IMR-90 (cell line): ENCODE measurements around the gene SHC2. TPM values are rescaled to one million over a fixed set of nuclear protein-coding genes. Genes with fewer than 3 reads are reported as not detected.

Source experiments
- ATAC-seq: fragments of 200-7000 bp; cut with Tn5 transposase; 2 replicates; pipeline ENCODE4 v1.9.1; 2020; ENCODE audit warnings: low read depth, mild to moderate bottlenecking, moderate library complexity
- BruUV-seq: library from RNA; stranded (reverse); fragments of 400-500 nt; replicated peaks from 2 replicates; lab custom pipeline; 2021; lab: Mats Ljungman, UMichigan
- CTCF ChIA-PET: fragments of 300-600 bp; formaldehyde crosslinking; extraction: SDS; loops from one replicate; lab custom pipeline; 2021; ENCODE audit warnings: antibody characterized with exemption; lab: Yijun Ruan, JAX
- POLR2A ChIA-PET: fragments of 300-600 bp; sonication (Branson Sonifier 250); formaldehyde crosslinking; loops from one replicate; lab custom pipeline; 2022; ENCODE audit warnings: antibody characterized with exemption; ENCODE audit not compliant: unreplicated experiment; lab: Charles Lee
- DNase-seq: peaks from one replicate; pipeline ENCODE4 v3.0.0; 2013
- H2AFZ ChIP-seq: replicated peaks from 2 replicates; pipeline ENCODE3; 2013; ENCODE audit warnings: low read length, mild to moderate bottlenecking; ENCODE audit not compliant: poor library complexity
- H2AK5ac ChIP-seq: 2 replicates; pipeline ENCODE4 v1.6.1; 2013; ENCODE audit warnings: low read depth, low read length, inconsistent platforms
- H2AK9ac ChIP-seq: replicated peaks from 2 replicates; pipeline ENCODE3; 2013; ENCODE audit warnings: mild to moderate bottlenecking, low read depth, low read length, moderate library complexity; ENCODE audit not compliant: poor library complexity
- H2BK120ac ChIP-seq: 2 replicates; pipeline ENCODE4 v1.6.1; 2013; ENCODE audit warnings: low read depth, low read length, inconsistent platforms
- H2BK15ac ChIP-seq: 3 replicates; pipeline ENCODE4 v1.6.1; 2013; ENCODE audit warnings: low read depth, low read length, inconsistent platforms
- H2BK20ac ChIP-seq: 2 replicates; pipeline ENCODE4 v1.6.1; 2013; ENCODE audit warnings: low read depth, mild to moderate bottlenecking, inconsistent platforms, low read length, moderate library complexity
- H2BK5ac ChIP-seq: 2 replicates; pipeline ENCODE4 v1.6.1; 2013; ENCODE audit warnings: mild to moderate bottlenecking, low read depth, low read length, inconsistent platforms; ENCODE audit not compliant: poor library complexity, severe bottlenecking
- H3K14ac ChIP-seq: replicated peaks from 2 replicates; pipeline ENCODE4 v1.6.1; 2013; ENCODE audit warnings: low read depth, low read length, inconsistent platforms
- H3K18ac ChIP-seq: 2 replicates; pipeline ENCODE4 v1.6.1; 2013; ENCODE audit warnings: low read depth, low read length, control low read depth
- H3K23ac ChIP-seq: 2 replicates; pipeline ENCODE4 v1.6.1; 2013; ENCODE audit warnings: low read depth, low read length, inconsistent platforms
- H3K27ac ChIP-seq: 2 replicates; pipeline ENCODE4 v1.5.1; 2013; ENCODE audit warnings: mild to moderate bottlenecking, control low read depth, low read length; ENCODE audit not compliant: insufficient read depth
- H3K27me3 ChIP-seq: 2 replicates; pipeline ENCODE4 v1.6.1; 2013; ENCODE audit warnings: low read length; ENCODE audit not compliant: control insufficient read depth, insufficient read depth
- H3K36me3 ChIP-seq: 2 replicates; pipeline ENCODE4 v1.6.1; 2013; ENCODE audit warnings: low read length, mixed read lengths; ENCODE audit not compliant: control insufficient read depth, insufficient read depth
- H3K4ac ChIP-seq: 2 replicates; pipeline ENCODE4 v1.6.1; 2013; ENCODE audit warnings: low read depth, low read length, inconsistent platforms
- H3K4me1 ChIP-seq: 2 replicates; pipeline ENCODE4 v1.6.1; 2013; ENCODE audit warnings: low read length, mixed read lengths; ENCODE audit not compliant: control insufficient read depth, insufficient read depth
- H3K4me2 ChIP-seq: 2 replicates; pipeline ENCODE4 v1.6.1; 2013; ENCODE audit warnings: low read depth, mild to moderate bottlenecking, control low read depth, low read length, moderate library complexity
- H3K4me3 ChIP-seq: 2 replicates; pipeline ENCODE4 v1.5.1; 2013; ENCODE audit warnings: low read depth, mild to moderate bottlenecking, control low read depth, low read length, moderate library complexity; ENCODE audit not compliant: insufficient read depth
- H3K56ac ChIP-seq: 2 replicates; pipeline ENCODE4 v1.6.1; 2013; ENCODE audit warnings: low read length, inconsistent platforms; ENCODE audit not compliant: insufficient read depth; ENCODE audit errors: extremely low read depth
- H3K79me1 ChIP-seq, 2 experiments: 2 replicates each; pipeline ENCODE4 v1.6.1; 2013; ENCODE audit warnings: low read length in 2 of 2, inconsistent platforms in 1 of 2, low read depth in 1 of 2
- H3K9ac ChIP-seq: 2 replicates; pipeline ENCODE4 v1.6.1; 2013; ENCODE audit warnings: low read depth, low read length, control low read depth
- H3K9me1 ChIP-seq: 2 replicates; pipeline ENCODE4 v1.6.1; 2013; ENCODE audit warnings: low read length, inconsistent platforms; ENCODE audit not compliant: insufficient read depth
- H3K9me3 ChIP-seq: 2 replicates; pipeline ENCODE4 v1.6.1; 2013; ENCODE audit warnings: low read length; ENCODE audit not compliant: control insufficient read depth, insufficient read depth
- H4K20me1 ChIP-seq: 2 replicates; pipeline ENCODE4 v1.6.1; 2013; ENCODE audit warnings: low read length, inconsistent platforms; ENCODE audit not compliant: insufficient read depth
- H4K5ac ChIP-seq: 2 replicates; pipeline ENCODE4 v1.6.1; 2013; ENCODE audit warnings: mild to moderate bottlenecking, low read depth, low read length, control low read depth
- H4K8ac ChIP-seq, 2 experiments: 2 replicates each; pipeline ENCODE4 v1.6.1; 2013; ENCODE audit warnings: low read depth in 2 of 2, low read length in 2 of 2, control low read depth in 1 of 2, inconsistent platforms in 1 of 2
- H4K91ac ChIP-seq: 2 replicates; pipeline ENCODE4 v1.6.1; 2013; ENCODE audit warnings: low read depth, low read length, inconsistent platforms; ENCODE audit not compliant: insufficient read depth
- BHLHE40 ChIP-seq: fragments of 150-350 bp; IDR thresholded peaks from 2 replicates; pipeline ENCODE4 v1.6.1; 2016; ENCODE audit warnings: mild to moderate bottlenecking, low read depth, low read length
- CTCF ChIP-seq: conservative IDR thresholded peaks from 2 replicates; pipeline ENCODE4 v1.5.1; 2012; ENCODE audit warnings: mild to moderate bottlenecking, low read depth, low read length, improper control_type of control experiment
- ELK1 ChIP-seq: fragments of 150-350 bp; IDR thresholded peaks from 2 replicates; pipeline ENCODE4 v1.6.1; 2016; ENCODE audit warnings: low read depth, mild to moderate bottlenecking, low read length, moderate library complexity, borderline replicate concordance
- FOS ChIP-seq: fragments of 150-350 bp; IDR thresholded peaks from 2 replicates; pipeline ENCODE4 v1.6.1; 2016; ENCODE audit warnings: low read depth, low read length
- MAZ ChIP-seq: IDR thresholded peaks from 2 replicates; pipeline ENCODE4 v1.6.1; 2012; ENCODE audit warnings: low read depth, mild to moderate bottlenecking, low read length, improper control_type of control experiment, moderate library complexity, borderline replicate concordance
- MXI1 ChIP-seq: IDR thresholded peaks from 2 replicates; pipeline ENCODE4 v1.6.1; 2012; ENCODE audit warnings: low read depth, mild to moderate bottlenecking, low read length, moderate library complexity, borderline replicate concordance
- NFE2L2 ChIP-seq: fragments of 150-350 bp; IDR thresholded peaks from 2 replicates; pipeline ENCODE4 v1.6.1; 2016; ENCODE audit warnings: low read depth, mild to moderate bottlenecking, low read length
- RCOR1 ChIP-seq: IDR thresholded peaks from 2 replicates; pipeline ENCODE4 v1.6.1; 2012; ENCODE audit warnings: mild to moderate bottlenecking, low read length, improper control_type of control experiment; ENCODE audit not compliant: insufficient replicate concordance
- WGBS, 2 experiments: methylation state at CpG; one replicate each; pipeline versions ENCODE4 v1.1.5 to v1.1.7; 2013; ENCODE audit warnings: missing lambda C conversion rate in 2 of 2; ENCODE audit not compliant: insufficient read length in 1 of 2; ENCODE audit errors: extremely low coverage in 2 of 2; 5-methylcytosine and 5-hydroxymethylcytosine counted together
- dilution Hi-C: fragments of 300-500 bp; cut with HindIII; formaldehyde crosslinking; loops from one replicate; pipeline ENCODE4 v1.14.3; 2018; ENCODE audit warnings: low sequenced_read_pairs; ENCODE audit not compliant: unreplicated experiment
- in situ Hi-C: fragments of 300-500 bp; cut with MboI; formaldehyde crosslinking; loops from 3 replicates; pipeline ENCODE4 v1.14.3; 2019; ENCODE audit warnings: low sequenced_read_pairs, inconsistent platforms, mixed read lengths
- intact Hi-C: fragments of 100-400 bp; cut with micrococcal nuclease; formaldehyde crosslinking; loops from 2 replicates; pipeline ENCODE4 v1.10.0; 2022
- polyA plus RNA-seq, 3 experiments: library from polyadenylated mRNA; depleted of rRNA; stranded (reverse); fragments of >200 nt; gene quantifications; 2 replicates each; pipeline ENCODE4 v1.2.3, GENCODE V29; 2012; ENCODE audit warnings: low replicate concordance in 1 of 3
- total RNA-seq: library from RNA; depleted of rRNA; stranded (reverse); fragments of >200 nt; gene quantifications from 2 replicates; pipeline ENCODE4 v1.2.3, GENCODE V29; 2012

Gene SHC2
- total and polyA plus RNA-seq, 2 of the 4 experiments (the other 2 are of a cell fraction): 0.68 TPM; not detected in 1

GRCh38 chr19:468587-469256 is 7.9 kb upstream of the SHC2 start:
- BruUV-seq: no TSS peak
- intact Hi-C loops: no loop called here

More at GRCh38 chr19:468587-469256, 7.9 kb upstream of the SHC2 start:
- H3K36me3 ChIP-seq: no peaks in the 10 kb centered on the region
- DNase-seq (no peak), ATAC-seq (no peak)
- H2BK120ac ChIP-seq: no peak overlapping the region
- no peak overlapping the region for H3K27ac ChIP-seq
- H3K79me1 ChIP-seq: no peaks in the 10 kb centered on the region
- TF ChIP-seq RCOR1 (no peak), MAZ (no peak), MXI1 (no peak), BHLHE40 (no peak), CTCF (no peak), ELK1 (no peak), FOS (no peak), NFE2L2 (no peak)
- no peak overlapping the region for H2AK5ac ChIP-seq
- no peak overlapping the region for H3K56ac ChIP-seq
- in situ Hi-C loops (no loop called here), dilution Hi-C loops (no loop called here)
- no peaks in the 10 kb centered on the region; the same call in 1 of the 2 replicates for H3K9me3 ChIP-seq
- no peak overlapping the region for H2AFZ ChIP-seq
- H4K91ac ChIP-seq: no peak overlapping the region
- WGBS, 2 experiments: 68% methylated on average over 18 of the region's 27 CpGs; no CpG with 5 or more reads in 1 of the 2 experiments
- CTCF ChIA-PET: no interaction called here
- H3K4me2 ChIP-seq: no peak overlapping the region
- no peaks in the 10 kb centered on the region for H3K9me1 ChIP-seq
- POLR2A ChIA-PET: no interaction called here
- no peak overlapping the region for H2BK15ac ChIP-seq
- no peak overlapping the region for H2AK9ac ChIP-seq
- no peak overlapping the region for H3K18ac ChIP-seq
- no peak overlapping the region for H3K9ac ChIP-seq
- H3K4me1 ChIP-seq: peaks cover 3% of the 10 kb centered on the region; the same call in 1 of the 2 replicates
- no peak overlapping the region for H3K4me3 ChIP-seq
- H3K14ac ChIP-seq: no peak overlapping the region
- no peak overlapping the region for H3K4ac ChIP-seq
- no peak overlapping the region for H2BK5ac ChIP-seq
- no peak overlapping the region for H4K5ac ChIP-seq
- H3K27me3 ChIP-seq: no peaks in the 10 kb centered on the region
- no peak overlapping the region for H4K8ac ChIP-seq
- H2BK20ac ChIP-seq: no peak overlapping the region
- no peak overlapping the region for H3K23ac ChIP-seq
- H4K20me1 ChIP-seq: no peaks in the 10 kb centered on the region
